ENCODE measurements around the gene LRRFIP1. TPM values are rescaled to one million over a fixed set of nuclear protein-coding genes. Genes with fewer than 3 reads are reported as not detected.
A peak's percentile ranks its signal among the peaks of the same experiment; 100 is the strongest.

The LRRFIP1 gene
- total and polyA plus RNA-seq, 2 of the 13 experiments (the other 11 are each of a cell fraction or from before 2014, with no cell fraction given) = 15.9 to 40.5 TPM

DNA sequence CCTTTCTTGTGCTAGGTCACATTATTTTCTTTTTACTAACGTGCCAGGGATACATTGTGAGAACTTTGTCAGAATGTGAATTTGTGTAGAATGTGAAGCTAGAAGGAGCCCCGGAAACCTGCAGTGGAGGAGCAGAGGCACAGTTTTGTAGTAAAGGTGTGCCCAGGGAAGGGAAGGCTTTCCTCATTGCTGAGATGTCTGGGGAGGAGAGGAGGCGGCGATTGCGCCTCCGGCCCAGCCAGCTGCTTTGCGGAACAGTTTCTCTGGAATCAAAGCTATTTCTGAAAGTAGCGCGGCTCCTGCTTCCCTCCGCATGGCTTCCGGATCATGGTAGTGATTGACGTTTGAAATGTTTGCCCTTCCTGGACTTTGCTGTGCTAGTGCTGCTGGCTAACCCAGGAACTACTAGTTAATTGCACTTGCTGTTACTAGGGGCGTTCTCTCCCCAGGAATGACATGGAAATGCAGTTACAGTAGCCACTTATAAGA, 88.1 kb downstream of the LRRFIP1 start (continued):
- TF ChIP-seq, protein P1, sequence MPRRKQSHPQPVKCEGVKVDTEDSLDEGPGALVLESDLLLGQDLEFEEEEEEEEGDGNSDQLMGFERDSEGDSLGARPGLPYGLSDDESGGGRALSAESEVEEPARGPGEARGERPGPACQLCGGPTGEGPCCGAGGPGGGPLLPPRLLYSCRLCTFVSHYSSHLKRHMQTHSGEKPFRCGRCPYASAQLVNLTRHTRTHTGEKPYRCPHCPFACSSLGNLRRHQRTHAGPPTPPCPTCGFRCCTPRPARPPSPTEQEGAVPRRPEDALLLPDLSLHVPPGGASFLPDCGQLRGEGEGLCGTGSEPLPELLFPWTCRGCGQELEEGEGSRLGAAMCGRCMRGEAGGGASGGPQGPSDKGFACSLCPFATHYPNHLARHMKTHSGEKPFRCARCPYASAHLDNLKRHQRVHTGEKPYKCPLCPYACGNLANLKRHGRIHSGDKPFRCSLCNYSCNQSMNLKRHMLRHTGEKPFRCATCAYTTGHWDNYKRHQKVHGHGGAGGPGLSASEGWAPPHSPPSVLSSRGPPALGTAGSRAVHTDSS (CRISPR knock-in tag; conservative IDR thresholded peaks at IDR 0.05) = no peak
- TF ChIP-seq POLR2AphosphoS5 (IDR thresholded peaks at IDR 0.05; ENCODE audit: low read depth, low read length) (peak; percentile 49; the same call in 1 of the 2 replicates), ZNF619 (CRISPR knock-in tag; IDR thresholded peaks at IDR 0.05) (no peak; the same call in 1 of the 2 replicates), ZNF337 (CRISPR knock-in tag; IDR thresholded peaks at IDR 0.05; ENCODE audit: borderline replicate concordance, low read depth) (no peak), ZNF205 (CRISPR knock-in tag; IDR thresholded peaks at IDR 0.05) (no peak; the same call in 1 of the 2 replicates), KLF11 (CRISPR knock-in tag; IDR thresholded peaks at IDR 0.05) (no peak), ZNF260 (CRISPR knock-in tag; IDR thresholded peaks at IDR 0.05; ENCODE audit: borderline replicate concordance, low read depth) (no peak), EP300 (IDR thresholded peaks at IDR 0.05; ENCODE audit: low read depth in 2 of 2, low read length in 2 of 2) (0 out of 4 replicates have a peak, but pooled peaks of 1 of the 2 experiments have one; percentile 22), EP300 (CRISPR knock-in tag; IDR thresholded peaks at IDR 0.05; ENCODE audit: borderline replicate concordance) (no peak), RBM39 (IDR thresholded peaks at IDR 0.05; ENCODE audit: low read depth, low read length, poor library complexity, severe bottlenecking) (no peak), MAZ (IDR thresholded peaks at IDR 0.05; ENCODE audit: borderline replicate concordance, low read depth, low read length) (no peak), MAZ (CRISPR knock-in tag; IDR thresholded peaks at IDR 0.05; ENCODE audit: low read depth) (no peak), YY1 (IDR thresholded peaks at IDR 0.05; ENCODE audit: insufficient read depth, insufficient replicate concordance, low read depth, low read length) (no peak), SALL2 (CRISPR knock-in tag; IDR thresholded peaks at IDR 0.05) (no peak), POLR2AphosphoS2 (IDR thresholded peaks at IDR 0.05; ENCODE audit: low read depth, low read length) (no peak), SAP130 (CRISPR knock-in tag; IDR thresholded peaks at IDR 0.05; ENCODE audit: low read depth) (peak; percentile 97), DBP (CRISPR knock-in tag; IDR thresholded peaks at IDR 0.05; ENCODE audit: not compliant biosample characterization) (no peak), MXD3 (CRISPR knock-in tag; IDR thresholded peaks at IDR 0.05) (no peak), MEIS2 (CRISPR knock-in tag; IDR thresholded peaks at IDR 0.05) (peak; percentile 98), ZNF180 (CRISPR knock-in tag; IDR thresholded peaks at IDR 0.05; ENCODE audit: borderline replicate concordance, low read depth) (no peak), TOPORS (CRISPR knock-in tag; IDR thresholded peaks at IDR 0.05) (no peak)
- TF ChIP-seq, protein P2, sequence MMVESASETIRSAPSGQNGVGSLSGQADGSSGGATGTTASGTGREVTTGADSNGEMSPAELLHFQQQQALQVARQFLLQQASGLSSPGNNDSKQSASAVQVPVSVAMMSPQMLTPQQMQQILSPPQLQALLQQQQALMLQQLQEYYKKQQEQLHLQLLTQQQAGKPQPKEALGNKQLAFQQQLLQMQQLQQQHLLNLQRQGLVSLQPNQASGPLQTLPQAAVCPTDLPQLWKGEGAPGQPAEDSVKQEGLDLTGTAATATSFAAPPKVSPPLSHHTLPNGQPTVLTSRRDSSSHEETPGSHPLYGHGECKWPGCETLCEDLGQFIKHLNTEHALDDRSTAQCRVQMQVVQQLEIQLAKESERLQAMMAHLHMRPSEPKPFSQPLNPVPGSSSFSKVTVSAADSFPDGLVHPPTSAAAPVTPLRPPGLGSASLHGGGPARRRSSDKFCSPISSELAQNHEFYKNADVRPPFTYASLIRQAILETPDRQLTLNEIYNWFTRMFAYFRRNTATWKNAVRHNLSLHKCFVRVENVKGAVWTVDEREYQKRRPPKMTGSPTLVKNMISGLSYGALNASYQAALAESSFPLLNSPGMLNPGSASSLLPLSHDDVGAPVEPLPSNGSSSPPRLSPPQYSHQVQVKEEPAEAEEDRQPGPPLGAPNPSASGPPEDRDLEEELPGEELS (CRISPR knock-in tag; IDR thresholded peaks at IDR 0.05) = no peak
- TF ChIP-seq, protein P3, sequence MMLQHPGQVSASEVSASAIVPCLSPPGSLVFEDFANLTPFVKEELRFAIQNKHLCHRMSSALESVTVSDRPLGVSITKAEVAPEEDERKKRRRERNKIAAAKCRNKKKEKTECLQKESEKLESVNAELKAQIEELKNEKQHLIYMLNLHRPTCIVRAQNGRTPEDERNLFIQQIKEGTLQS (CRISPR knock-in tag; IDR thresholded peaks at IDR 0.05) = no peak
- TF ChIP-seq, protein P4, sequence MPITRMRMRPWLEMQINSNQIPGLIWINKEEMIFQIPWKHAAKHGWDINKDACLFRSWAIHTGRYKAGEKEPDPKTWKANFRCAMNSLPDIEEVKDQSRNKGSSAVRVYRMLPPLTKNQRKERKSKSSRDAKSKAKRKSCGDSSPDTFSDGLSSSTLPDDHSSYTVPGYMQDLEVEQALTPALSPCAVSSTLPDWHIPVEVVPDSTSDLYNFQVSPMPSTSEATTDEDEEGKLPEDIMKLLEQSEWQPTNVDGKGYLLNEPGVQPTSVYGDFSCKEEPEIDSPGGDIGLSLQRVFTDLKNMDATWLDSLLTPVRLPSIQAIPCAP (CRISPR knock-in tag; IDR thresholded peaks at IDR 0.05; ENCODE audit: low read depth) = no peak

Data from HepG2 (cell line).